GM12892 (cell line): ENCODE data around the gene HSFX4.

Experiments used
- POLR2A ChIP-seq: IDR thresholded peaks from 2 replicates; pipeline ENCODE4 v1.6.1; 2011; ENCODE audit warnings: low read depth, low read length, control low read depth
- POLR2AphosphoS5 ChIP-seq: IDR thresholded peaks from 2 replicates; pipeline ENCODE4 v1.6.1; 2011; ENCODE audit warnings: low read depth, low read length, control low read depth
- TAF1 ChIP-seq: IDR thresholded peaks from 2 replicates; pipeline ENCODE4 v1.6.1; 2011; ENCODE audit warnings: low read depth, mild to moderate bottlenecking, control low read depth, low read length, borderline replicate concordance

DNA sequence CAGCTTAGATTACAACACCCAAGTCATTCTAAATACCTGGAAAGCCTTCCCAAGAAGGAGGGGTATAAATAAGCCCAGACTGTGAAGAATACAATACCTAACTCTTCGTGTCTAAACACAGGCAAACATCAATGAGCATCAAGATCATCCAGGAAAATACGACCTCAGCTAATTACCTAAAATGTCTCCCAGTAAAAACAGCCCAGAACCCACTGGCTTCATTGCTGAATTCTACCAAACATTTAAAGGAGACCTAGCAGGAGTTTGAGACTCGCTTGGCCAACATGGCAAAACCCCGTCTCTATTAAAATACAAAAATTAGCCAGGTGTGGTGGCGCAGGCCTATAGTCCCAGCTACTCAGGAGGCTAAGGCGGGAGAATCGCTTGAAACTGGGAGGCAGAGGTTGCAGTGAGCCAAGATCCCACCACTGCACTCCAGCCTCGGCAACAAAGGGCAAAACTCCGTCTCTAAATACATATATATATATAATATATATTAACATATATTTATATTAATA lies 19.1 kb upstream of the HSFX4 start:
- TF ChIP-seq POLR2AphosphoS5 (no peak), POLR2A (no peak), TAF1 (no peak)
